Muscle of back (tissue), 11 donors: ENCODE measurements around the gene ZBTB5. TPM values are rescaled to one million over a fixed set of nuclear protein-coding genes. Genes with fewer than 3 reads are reported as not detected.
"Not testable (repeated sequence)": the region's sequence is repeated elsewhere in the genome, so short reads cannot be mapped to it uniquely, and the experiment has no call there.

Source experiments
- DNase-seq, 3 donors: peaks; one replicate each; pipeline versions ENCODE4 v3.0.0 to v3.0.0-alpha.2; 2013
- polyA plus RNA-seq, 10 donors: library from polyadenylated mRNA; unstranded; fragments of 120-200 nt; gene quantifications; one replicate each; pipeline ENCODE4 v1.2.1, GENCODE V29; 2013; ENCODE audit not compliant: insufficient read length in 10 of 10

The ZBTB5 gene
- polyA plus RNA-seq, 10 donors: 12.7 to 17.3 (median 15.9) TPM

DNA sequence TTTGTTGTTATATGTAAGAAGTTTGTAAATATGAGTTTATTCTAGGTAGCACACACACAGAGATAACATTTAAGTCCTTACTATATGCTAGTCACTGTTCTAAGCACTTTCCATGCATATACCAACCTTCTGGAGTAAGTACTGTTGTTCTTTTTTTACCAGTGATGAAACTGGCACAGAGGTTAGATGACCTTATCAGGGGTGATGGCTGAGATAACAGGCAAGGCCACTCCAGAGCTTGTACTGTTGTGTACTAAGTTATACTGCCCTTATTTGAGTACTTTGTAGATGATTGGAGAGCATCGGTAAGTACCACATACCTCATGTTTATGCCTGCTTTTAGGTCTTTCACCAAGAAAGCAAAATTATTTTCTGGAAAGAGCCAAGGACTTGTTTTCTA lies 26.7 kb upstream of the ZBTB5 start:
- no peak for DNase-seq

- peak; percentile 64 to 81 (median 76) for DNase-seq
Measured at GRCh38 chr9:37486616-37487548, 21.6 kb upstream of the ZBTB5 start.

DNA sequence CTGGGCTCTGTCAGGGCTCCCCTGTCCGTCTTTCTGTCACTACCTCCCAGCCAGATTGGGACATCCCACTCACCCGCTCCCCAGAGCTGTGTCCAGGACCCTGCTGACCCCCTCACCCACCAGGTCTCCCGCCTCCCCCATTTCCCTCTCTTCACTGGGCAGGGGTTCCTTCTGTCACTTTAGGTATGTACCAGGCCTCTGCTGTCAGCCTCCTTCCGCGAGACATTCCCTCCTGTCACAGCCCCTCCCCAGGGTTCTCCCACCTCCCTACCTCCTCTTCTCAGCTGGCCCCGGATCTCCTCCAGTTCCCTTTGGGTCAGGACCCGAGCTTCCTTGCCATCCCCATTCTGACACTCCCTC lies 21.0 kb upstream of the ZBTB5 start:
- DNase-seq: peak in 1 of 3 donors; percentile 43

GRCh38 chr9:37485389-37486255 lies 20.4 kb upstream of the ZBTB5 start, which contains the start of gene POLR1E:
TSS of gene POLR1E (plus strand) at chr9:37485948. CDS start at chr9:37486048, 100 bp downstream.
- DNase-seq: peak; percentile 87 to 95 (median 91)

DNA sequence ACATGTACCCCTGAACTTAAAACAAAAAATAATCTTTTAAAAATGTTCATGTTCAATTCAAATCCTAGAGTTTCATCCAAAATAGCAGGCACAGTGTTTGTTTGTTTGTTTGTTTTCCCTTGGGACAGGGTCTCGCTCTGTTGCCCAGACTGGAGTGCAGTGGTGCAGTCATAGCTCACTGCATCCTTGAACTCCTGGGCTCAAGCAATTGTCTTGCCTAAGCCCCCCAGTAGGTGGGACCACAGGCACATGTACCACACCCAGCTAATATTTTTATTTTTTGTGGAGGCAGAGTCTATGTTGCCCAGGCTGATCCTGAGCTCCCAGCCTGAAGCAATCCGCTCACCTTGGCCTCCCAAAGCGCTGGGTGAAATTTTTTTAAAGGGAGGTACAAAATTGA lies 15.5 kb upstream of the ZBTB5 start:
- DNase-seq: no peak

DNA sequence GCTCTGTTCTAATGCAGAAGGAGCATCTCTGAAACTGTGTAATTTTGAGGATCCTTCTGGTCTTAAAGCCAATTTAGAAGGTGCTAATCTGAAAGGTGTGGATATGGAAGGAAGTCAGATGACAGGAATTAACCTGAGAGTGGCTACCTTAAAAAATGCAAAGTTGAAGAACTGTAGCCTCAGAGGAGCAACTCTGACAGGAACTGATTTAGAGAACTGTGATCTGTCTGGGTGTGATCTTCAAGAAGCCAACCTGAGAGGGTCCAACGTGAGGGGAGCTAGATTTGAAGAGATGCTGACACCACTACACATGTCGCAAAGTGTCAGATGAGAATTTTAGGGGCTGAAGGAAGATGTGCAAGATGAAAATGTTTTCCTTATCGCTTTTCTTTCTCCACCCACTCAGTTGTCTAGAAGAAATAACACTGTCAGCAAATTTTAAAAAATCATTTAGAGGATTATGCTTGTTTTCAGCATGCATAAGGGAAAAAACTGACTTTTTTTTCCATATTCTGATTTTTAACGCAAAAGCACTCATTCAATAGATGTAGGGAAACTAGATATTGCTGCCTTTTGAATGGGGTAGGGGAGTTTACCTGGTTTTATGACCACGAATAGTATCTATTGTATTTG lies 12.9 kb upstream of the ZBTB5 start:
- not testable (repeated sequence) for DNase-seq

- not testable (repeated sequence) for DNase-seq
Measured at GRCh38 chr9:37477443-37477842, 12.2 kb upstream of the ZBTB5 start.

- no peak for DNase-seq
Measured at GRCh38 chr9:37476930-37477329, 11.7 kb upstream of the ZBTB5 start.

DNA sequence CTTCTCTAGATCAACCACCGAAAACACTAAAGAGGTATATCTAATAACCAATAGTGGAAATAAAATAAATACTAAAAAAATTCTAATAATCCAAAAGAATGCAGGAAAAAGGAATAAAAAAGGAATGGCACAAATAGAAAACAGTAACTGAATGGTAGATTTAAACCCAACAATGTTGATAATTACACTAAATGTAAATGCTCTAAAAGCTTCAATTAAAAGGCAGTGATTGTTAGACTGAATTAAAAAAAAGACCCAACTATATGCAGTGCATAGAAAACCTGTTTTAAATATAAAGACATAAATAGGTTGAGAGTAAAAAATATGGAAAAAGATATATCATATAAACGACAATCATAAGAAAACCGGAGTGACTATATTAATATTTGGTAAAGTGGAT lies 9.2 kb upstream of the ZBTB5 start:
- DNase-seq: no peak

GRCh38 chr9:37473982-37474381 lies 8.7 kb upstream of the ZBTB5 start:
- DNase-seq: not testable (repeated sequence)

- peak; percentile 31 to 94 (median 67) for DNase-seq
Measured at GRCh38 chr9:37471942-37472684, 6.9 kb upstream of the ZBTB5 start.

DNA sequence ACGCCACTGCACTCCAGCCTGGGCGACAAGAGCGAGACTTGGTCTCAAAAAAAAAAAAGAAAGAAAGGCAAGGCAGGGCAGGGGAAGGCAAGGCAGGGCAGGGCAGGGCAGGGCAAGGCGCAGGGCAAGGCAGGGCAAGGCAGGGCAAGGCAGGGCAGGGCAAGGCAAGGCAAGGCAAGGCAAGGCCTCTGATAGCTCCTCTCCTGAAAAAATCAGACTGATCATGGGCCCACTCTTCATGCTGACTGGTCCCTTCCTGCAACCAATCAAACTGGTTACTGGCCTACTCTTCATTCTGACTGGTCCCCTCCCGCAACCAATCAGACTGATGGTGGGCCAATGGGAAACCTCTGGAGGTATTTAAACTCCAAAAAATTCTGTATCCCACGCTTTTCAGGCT lies 3.4 kb upstream of the ZBTB5 start:
- DNase-seq: no peak

DNA sequence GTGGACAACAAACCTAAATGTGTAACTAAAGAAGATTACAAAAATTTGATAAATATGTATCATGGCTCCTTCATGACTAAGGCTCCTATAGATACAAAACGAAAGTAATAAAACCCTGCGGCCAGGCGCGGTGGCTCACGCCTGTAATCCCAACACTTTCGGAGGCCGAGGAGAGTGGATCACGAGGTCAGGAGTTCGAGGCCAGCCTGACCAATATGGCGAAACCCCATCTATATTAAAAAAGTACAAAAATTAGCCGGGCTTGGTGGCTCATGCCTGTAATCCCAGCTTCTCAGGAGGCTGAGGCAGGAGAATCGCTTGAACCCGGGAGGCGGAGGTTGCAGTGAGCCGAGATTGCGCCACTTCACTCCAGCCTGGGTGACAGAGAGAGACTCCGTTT lies 2.3 kb upstream of the ZBTB5 start:
- not testable (repeated sequence) for DNase-seq

DNA sequence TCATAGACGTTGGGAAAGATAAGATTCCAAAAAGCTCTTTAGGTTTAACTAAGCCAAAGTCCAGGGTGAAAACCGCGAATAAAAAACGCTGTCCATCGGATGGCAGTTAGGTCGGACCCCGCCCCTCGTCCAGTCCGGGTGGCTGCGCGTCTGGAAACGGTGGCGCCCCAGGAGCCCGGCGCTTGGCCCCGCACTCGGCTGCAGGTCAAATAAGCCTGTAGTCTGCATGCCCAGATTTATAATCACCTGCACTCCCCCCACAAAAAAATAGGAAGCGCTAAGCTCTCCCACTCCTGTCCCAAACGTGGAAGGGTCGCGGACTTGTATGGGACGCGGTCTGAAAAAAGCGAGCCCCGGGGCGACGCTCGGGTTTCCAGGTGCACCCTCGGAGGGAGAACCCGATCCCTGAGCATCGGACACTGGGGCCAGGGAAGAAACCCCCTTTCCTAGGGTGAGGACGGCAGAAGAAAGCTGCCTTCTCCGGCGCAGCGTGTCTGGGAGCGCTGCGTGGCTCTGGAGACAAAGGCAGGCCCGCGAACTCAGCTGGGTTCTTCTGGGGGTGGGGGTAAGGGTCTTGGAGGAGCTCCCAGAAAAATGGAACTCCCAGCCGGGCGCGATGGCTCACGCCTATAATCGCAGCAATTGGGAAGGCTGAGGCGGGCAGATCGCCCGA lies 923 bp upstream of the ZBTB5 start:
- DNase-seq: peak; percentile 81 to 89 (median 82)

- DNase-seq: peak; percentile 59 to 93 (median 77)
Measured at GRCh38 chr9:37464426-37465248, 613 bp downstream of the ZBTB5 start.

- DNase-seq: no peak
Measured at GRCh38 chr9:37464006-37464405, 1.2 kb downstream of the ZBTB5 start.

DNA sequence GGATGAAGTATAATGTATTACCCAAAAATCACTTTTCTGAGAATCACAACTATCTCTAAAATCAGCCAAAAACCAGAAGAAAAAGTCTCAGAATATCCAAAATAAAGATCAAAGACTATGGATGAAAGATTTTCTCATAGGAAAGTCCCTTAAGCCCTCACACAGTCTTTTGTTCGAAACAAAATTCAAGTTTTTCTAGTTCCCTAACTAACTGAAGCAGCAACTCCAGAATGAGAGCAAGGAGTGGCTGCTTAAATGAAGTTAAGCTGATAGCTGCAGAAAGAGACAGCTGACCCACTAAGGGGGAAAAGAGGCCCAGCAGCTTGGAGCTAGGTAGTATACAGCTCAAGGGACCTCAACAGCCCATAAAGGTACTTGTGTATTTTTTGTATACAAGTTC lies 8.4 kb downstream of the ZBTB5 start:
- no peak for DNase-seq

GRCh38 chr9:37455884-37456647 lies 9.2 kb downstream of the ZBTB5 start:
- no peak for DNase-seq

- no peak for DNase-seq
Measured at GRCh38 chr9:37454238-37454637, 11.0 kb downstream of the ZBTB5 start.
